ENCODE results near the gene CSTF2. TPM values are rescaled to one million over a fixed set of nuclear protein-coding genes. Genes with fewer than 3 reads are reported as not detected.
A peak's percentile ranks its signal among the peaks of the same experiment; 100 is the strongest.
"Not testable (repeated sequence)": the region's sequence is repeated elsewhere in the genome, so short reads cannot be mapped to it uniquely, and the experiment has no call there.

Gene CSTF2
- 10 to 100 TPM; 19.6 to 23.4 (median 20.9) TPM for polyA plus RNA-seq (ENCODE audit: insufficient read depth in 1 of 5, insufficient read length in 5 of 5, low replicate concordance in 1 of 5)
- long read RNA-seq, donor 1, transcript CSTF2-201 (14 exons, 1,958 nt): major isoform, 6 of 6 reads
- long read RNA-seq, donor 1, partial matches to known transcripts: 0 of 6 reads
- long read RNA-seq, donor 1, other reads (novel, unspliced or antisense): 0 of 6 reads
- long read RNA-seq, donor 2, transcript CSTF2-201 (14 exons, 1,958 nt): major isoform, 7 of 7 reads
- long read RNA-seq, donor 2, partial matches to known transcripts: 0 of 7 reads
- long read RNA-seq, donor 2, other reads (novel, unspliced or antisense): 0 of 7 reads
- long read RNA-seq, donor 3, partial matches to known transcripts: 0 of 3 reads
- long read RNA-seq, donor 3, other reads (novel, unspliced or antisense): 0 of 3 reads
- long read RNA-seq, donor 4, partial matches to known transcripts: 0 of 2 reads
- long read RNA-seq, donor 4, other reads (novel, unspliced or antisense): 0 of 2 reads
- long read RNA-seq, donor 5, transcript CSTF2-201 (14 exons, 1,958 nt): major isoform, 5 of 5 reads
- long read RNA-seq, donor 5, partial matches to known transcripts: 0 of 5 reads
- long read RNA-seq, donor 5, other reads (novel, unspliced or antisense): 0 of 5 reads
- long read RNA-seq, donor 6, transcript CSTF2-201 (14 exons, 1,958 nt): major isoform, 7 of 7 reads
- long read RNA-seq, donor 6, partial matches to known transcripts: 0 of 7 reads
- long read RNA-seq, donor 6, other reads (novel, unspliced or antisense): 0 of 7 reads
- long read RNA-seq, donor 7, transcript CSTF2-201 (14 exons, 1,958 nt): major isoform, 7 of 7 reads
- long read RNA-seq, donor 7, partial matches to known transcripts: 0 of 7 reads
- long read RNA-seq, donor 7, other reads (novel, unspliced or antisense): 0 of 7 reads
- long read RNA-seq, donor 8, partial matches to known transcripts: 0 of 4 reads
- long read RNA-seq, donor 8, other reads (novel, unspliced or antisense): 0 of 4 reads

GRCh38 chrX:100819837-100820666 is at the start of gene CSTF2:
CSTF2 (plus strand) TSS chrX:100820391; CDS start chrX:100820417, 26 bp downstream.
- DNase-seq: peak; percentile 79 to 83

- DNase-seq: not testable (repeated sequence)
Observed at GRCh38 chrX:100796371-100796770, 23.8 kb upstream of the CSTF2 start.

- DNase-seq: no peak
Observed at GRCh38 chrX:100797359-100797758, 22.8 kb upstream of the CSTF2 start.

GRCh38 chrX:100798484-100799214 is 21.5 kb upstream of the CSTF2 start:
- DNase-seq: no peak

- no peak for DNase-seq
Observed at GRCh38 chrX:100802843-100803242, 17.3 kb upstream of the CSTF2 start.

- DNase-seq: no peak
Observed at GRCh38 chrX:100804780-100805179, 15.4 kb upstream of the CSTF2 start.

GRCh38 chrX:100808265-100808664 is 11.9 kb upstream of the CSTF2 start:
- DNase-seq: not testable (repeated sequence)

GRCh38 chrX:100812216-100813158 is 7.7 kb upstream of the CSTF2 start:
- DNase-seq: no peak

- DNase-seq: no peak
Observed at GRCh38 chrX:100817340-100817739, 2.9 kb upstream of the CSTF2 start.

GRCh38 chrX:100819534-100819836 is 706 bp upstream of the CSTF2 start:
- no peak for DNase-seq

- no peak for DNase-seq
Observed at GRCh38 chrX:100829730-100830129, 9.5 kb downstream of the CSTF2 start.

GRCh38 chrX:100830143-100830542 is 10.0 kb downstream of the CSTF2 start:
- no peak for DNase-seq

GRCh38 chrX:100830547-100830946 is 10.4 kb downstream of the CSTF2 start:
- DNase-seq: no peak

- DNase-seq: no peak
Observed at GRCh38 chrX:100831219-100831946, 11.2 kb downstream of the CSTF2 start.

- DNase-seq: no peak
Observed at GRCh38 chrX:100850317-100850716, 30.1 kb downstream of the CSTF2 start.

GRCh38 chrX:100852810-100853209 is 32.6 kb downstream of the CSTF2 start:
- no peak for DNase-seq

GRCh38 chrX:100863326-100863864 is 43.2 kb downstream of the CSTF2 start:
- DNase-seq: peak; percentile 64 to 74

GRCh38 chrX:100864657-100865391 is 44.6 kb downstream of the CSTF2 start:
- DNase-seq: no peak
